ENCODE results near the gene SMIM13. TPM values are rescaled to one million over a fixed set of nuclear protein-coding genes. Genes with fewer than 3 reads are reported as not detected.

Gene SMIM13
- total and polyA plus RNA-seq, 2 donors from 2014 or later: 4.0 to 6.6 TPM

DNA sequence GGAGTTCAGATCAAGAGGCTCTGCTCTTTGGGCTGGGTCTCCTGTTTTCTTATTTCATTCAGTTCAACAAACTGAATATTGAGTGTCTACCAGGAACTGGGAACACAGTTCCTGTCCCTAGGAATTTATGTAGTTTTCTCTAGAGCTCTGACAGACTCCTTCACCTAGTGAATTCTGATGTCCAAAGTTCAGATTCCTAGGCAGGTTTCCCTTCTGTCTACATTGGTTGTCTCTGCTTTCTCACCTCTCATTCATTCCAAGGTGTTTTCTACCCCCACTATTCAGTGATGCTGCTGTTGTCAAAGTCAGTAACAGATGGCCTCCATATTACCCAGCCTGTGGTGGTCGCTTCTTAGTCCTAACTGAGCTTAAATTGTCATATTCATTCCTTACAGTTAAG is 4.4 kb downstream of the SMIM13 start:
- Histone ChIP-seq H3K9ac (ENCODE audit: low read length in 3 of 3) (no peak overlapping the region), H3K36me3 (ENCODE audit: control insufficient read depth in 2 of 3, insufficient read depth in 3 of 3, low read length in 3 of 3) (no peaks in the 10 kb centered on the region), H3K4me3 (ENCODE audit: low read length in 3 of 3) (no peak overlapping the region), H3K4me1 (ENCODE audit: control insufficient read depth in 2 of 3, insufficient read depth in 2 of 3, low read depth in 1 of 3, low read length in 3 of 3) (peaks cover 3 to 5% (median 3%) of the 10 kb centered on the region in 3 donors), H3K27me3 (ENCODE audit: control insufficient read depth, insufficient read depth, low read length) (no peaks in the 10 kb centered on the region), H3K9me3 (ENCODE audit: control insufficient read depth in 2 of 3, insufficient read depth in 1 of 3, low read length in 3 of 3) (no peaks in the 10 kb centered on the region), H3K27ac (ENCODE audit: low read depth in 2 of 2, low read length in 2 of 2) (no peak overlapping the region)
- FAIRE-seq: no peak
- no peak for DNase-seq
- TF ChIP-seq, protein P1, sequence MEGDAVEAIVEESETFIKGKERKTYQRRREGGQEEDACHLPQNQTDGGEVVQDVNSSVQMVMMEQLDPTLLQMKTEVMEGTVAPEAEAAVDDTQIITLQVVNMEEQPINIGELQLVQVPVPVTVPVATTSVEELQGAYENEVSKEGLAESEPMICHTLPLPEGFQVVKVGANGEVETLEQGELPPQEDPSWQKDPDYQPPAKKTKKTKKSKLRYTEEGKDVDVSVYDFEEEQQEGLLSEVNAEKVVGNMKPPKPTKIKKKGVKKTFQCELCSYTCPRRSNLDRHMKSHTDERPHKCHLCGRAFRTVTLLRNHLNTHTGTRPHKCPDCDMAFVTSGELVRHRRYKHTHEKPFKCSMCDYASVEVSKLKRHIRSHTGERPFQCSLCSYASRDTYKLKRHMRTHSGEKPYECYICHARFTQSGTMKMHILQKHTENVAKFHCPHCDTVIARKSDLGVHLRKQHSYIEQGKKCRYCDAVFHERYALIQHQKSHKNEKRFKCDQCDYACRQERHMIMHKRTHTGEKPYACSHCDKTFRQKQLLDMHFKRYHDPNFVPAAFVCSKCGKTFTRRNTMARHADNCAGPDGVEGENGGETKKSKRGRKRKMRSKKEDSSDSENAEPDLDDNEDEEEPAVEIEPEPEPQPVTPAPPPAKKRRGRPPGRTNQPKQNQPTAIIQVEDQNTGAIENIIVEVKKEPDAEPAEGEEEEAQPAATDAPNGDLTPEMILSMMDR (IDR thresholded peaks at IDR 0.05; ENCODE audit: borderline replicate concordance, extremely low read depth, insufficient read depth): no peak
- intact Hi-C loops (cut with DNase I): no loop called here

GRCh38 chr6:11101417-11101816 is 7.8 kb downstream of the SMIM13 start:
- no peak for DNase-seq
- no peak overlapping the region for H3K9ac ChIP-seq (ENCODE audit: low read length in 3 of 3)

GRCh38 chr6:11103065-11103464 is 9.4 kb downstream of the SMIM13 start:
- no peak for DNase-seq
- no peak overlapping the region for H3K4me3 ChIP-seq (ENCODE audit: low read length in 3 of 3)
- TF ChIP-seq, protein P1 (IDR thresholded peaks at IDR 0.05; ENCODE audit: borderline replicate concordance, extremely low read depth, insufficient read depth): no peak
- no peaks in the 10 kb centered on the region for H3K36me3 ChIP-seq (ENCODE audit: control insufficient read depth in 2 of 3, insufficient read depth in 3 of 3, low read length in 3 of 3)
- intact Hi-C loops (cut with DNase I): no loop called here
- no peaks in the 10 kb centered on the region for H3K4me1 ChIP-seq (ENCODE audit: control insufficient read depth in 2 of 3, insufficient read depth in 2 of 3, low read depth in 1 of 3, low read length in 3 of 3)
- no peaks in the 10 kb centered on the region for H3K27me3 ChIP-seq (ENCODE audit: control insufficient read depth, insufficient read depth, low read length)
- H3K9ac ChIP-seq (ENCODE audit: low read length in 3 of 3): no peak overlapping the region
- no peak overlapping the region for H3K27ac ChIP-seq (ENCODE audit: low read depth in 2 of 2, low read length in 2 of 2)
- FAIRE-seq: no peak
- H3K9me3 ChIP-seq (ENCODE audit: control insufficient read depth in 2 of 3, insufficient read depth in 1 of 3, low read length in 3 of 3): no peaks in the 10 kb centered on the region

More at GRCh38 chr6:11101417-11101816, 7.8 kb downstream of the SMIM13 start:
- TF ChIP-seq, protein P1 (IDR thresholded peaks at IDR 0.05; ENCODE audit: borderline replicate concordance, extremely low read depth, insufficient read depth): no peak
- no peaks in the 10 kb centered on the region for H3K27me3 ChIP-seq (ENCODE audit: control insufficient read depth, insufficient read depth, low read length)
- no peaks in the 10 kb centered on the region for H3K4me1 ChIP-seq (ENCODE audit: control insufficient read depth in 2 of 3, insufficient read depth in 2 of 3, low read depth in 1 of 3, low read length in 3 of 3)
- H3K4me3 ChIP-seq (ENCODE audit: low read length in 3 of 3): no peak overlapping the region
- H3K9me3 ChIP-seq (ENCODE audit: control insufficient read depth in 2 of 3, insufficient read depth in 1 of 3, low read length in 3 of 3): no peaks in the 10 kb centered on the region
- no peak overlapping the region for H3K27ac ChIP-seq (ENCODE audit: low read depth in 2 of 2, low read length in 2 of 2)
- H3K36me3 ChIP-seq (ENCODE audit: control insufficient read depth in 2 of 3, insufficient read depth in 3 of 3, low read length in 3 of 3): no peaks in the 10 kb centered on the region
- intact Hi-C loops (cut with DNase I): no loop called here
- FAIRE-seq: no peak

DNA sequence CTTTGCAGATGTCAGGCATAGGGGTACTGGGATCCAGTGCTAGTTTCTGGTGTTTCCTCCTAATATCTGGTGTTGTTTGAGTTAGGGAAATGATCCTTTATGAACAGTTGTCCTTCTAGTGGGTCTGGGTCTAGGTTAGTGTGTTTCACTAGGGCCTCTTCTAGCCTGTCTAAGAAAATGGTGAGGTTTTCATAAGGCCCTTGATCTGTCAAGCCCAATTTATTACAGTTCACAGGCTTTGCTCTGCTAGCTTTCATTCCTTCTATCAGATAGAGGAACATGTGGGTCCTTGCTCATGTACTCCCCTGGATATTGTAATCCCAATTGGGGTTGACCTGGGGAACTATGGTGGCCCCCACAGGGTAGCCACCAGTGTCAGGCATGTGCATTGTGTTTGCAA is 15.1 kb downstream of the SMIM13 start:
- Histone ChIP-seq H3K9me3 (ENCODE audit: control insufficient read depth in 2 of 3, insufficient read depth in 1 of 3, low read length in 3 of 3) (no peaks in the 10 kb centered on the region), H3K4me3 (ENCODE audit: low read length in 3 of 3) (no peak overlapping the region), H3K36me3 (ENCODE audit: control insufficient read depth in 2 of 3, insufficient read depth in 3 of 3, low read length in 3 of 3) (no peaks in the 10 kb centered on the region), H3K27ac (ENCODE audit: low read depth in 2 of 2, low read length in 2 of 2) (no peak overlapping the region), H3K27me3 (ENCODE audit: control insufficient read depth, insufficient read depth, low read length) (no peaks in the 10 kb centered on the region), H3K4me1 (ENCODE audit: control insufficient read depth in 2 of 3, insufficient read depth in 2 of 3, low read depth in 1 of 3, low read length in 3 of 3) (peaks cover 0 to 7% (median 0%) of the 10 kb centered on the region in 3 donors), H3K9ac (ENCODE audit: low read length in 3 of 3) (no peak overlapping the region)
- FAIRE-seq (no peak), DNase-seq (no peak)
- TF ChIP-seq, protein P1 (IDR thresholded peaks at IDR 0.05; ENCODE audit: borderline replicate concordance, extremely low read depth, insufficient read depth): no peak
- intact Hi-C loops (cut with DNase I): no loop called here

Measured in kidney (tissue), 14 donors.